BLaER1 (cell line): ENCODE data around the gene SV2B.

ENCODE experiments used
- H3K27ac ChIP-seq: shearing (Covaris generic); formaldehyde crosslinking; 2 replicates; pipeline ENCODE4 v1.8.1; 2022
- H3K27me3 ChIP-seq: shearing (Covaris generic); formaldehyde crosslinking; 2 replicates; pipeline ENCODE4 v1.8.1; 2022
- H3K36me3 ChIP-seq: shearing (Covaris generic); formaldehyde crosslinking; 2 replicates; pipeline ENCODE4 v1.8.1; 2022
- H3K4me1 ChIP-seq: shearing (Covaris generic); formaldehyde crosslinking; 2 replicates; pipeline ENCODE4 v1.8.1; 2022
- H3K4me2 ChIP-seq: shearing (Covaris generic); formaldehyde crosslinking; 2 replicates; pipeline ENCODE4 v1.8.1; 2022
- H3K4me3 ChIP-seq: shearing (Covaris generic); formaldehyde crosslinking; 2 replicates; pipeline ENCODE4 v1.8.1; 2022
- H3K9ac ChIP-seq: shearing (Covaris generic); formaldehyde crosslinking; 2 replicates; pipeline ENCODE4 v1.8.1; 2022
- H3K9me3 ChIP-seq: shearing (Covaris generic); formaldehyde crosslinking; 2 replicates; pipeline ENCODE4 v1.8.1; 2022
- H4K20me1 ChIP-seq: shearing (Covaris generic); formaldehyde crosslinking; 2 replicates; pipeline ENCODE4 v1.8.1; 2022
- Cebpa-rat ChIP-seq: shearing (Covaris generic); IDR thresholded peaks from 2 replicates; pipeline ENCODE4 v1.8.1; 2022

Gene SV2B

DNA sequence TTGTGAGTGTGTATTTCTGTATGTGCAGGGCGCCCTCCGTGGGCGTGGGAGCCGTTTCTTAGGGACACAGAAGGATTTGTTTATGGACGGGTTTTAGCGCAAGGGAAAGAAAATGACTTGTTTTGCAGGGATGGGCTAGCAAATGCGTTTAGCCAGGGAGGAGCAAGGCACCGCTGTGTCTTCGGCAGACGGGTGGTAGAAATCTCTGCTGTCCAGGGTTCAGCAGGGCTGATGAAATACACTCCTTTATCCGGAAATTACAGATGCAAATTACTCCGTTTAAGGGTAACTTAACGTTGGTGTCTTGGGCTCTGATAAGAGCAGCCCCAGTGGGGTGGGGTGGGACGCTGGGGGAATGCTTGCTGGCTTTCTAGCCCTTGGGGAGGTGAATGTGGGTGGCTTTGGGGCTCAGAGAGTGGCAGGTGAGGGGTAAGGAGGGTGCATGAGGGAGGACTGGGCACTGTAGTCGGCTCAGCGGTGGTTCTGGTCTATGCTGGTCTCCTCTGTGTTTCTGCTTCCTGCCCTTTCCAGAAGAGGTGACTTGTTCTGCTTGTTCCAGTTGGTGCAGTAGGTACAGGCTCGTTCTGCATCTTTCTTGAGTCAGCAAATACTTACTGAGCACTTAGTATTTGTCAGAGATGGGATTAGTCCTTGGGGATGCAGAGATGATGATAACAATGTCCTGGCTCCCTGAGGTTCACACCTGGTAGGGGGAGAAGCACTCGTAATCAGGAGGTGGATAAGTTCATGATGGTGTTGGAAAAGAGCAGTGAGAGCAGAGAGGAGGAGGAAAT, 954 bp downstream of the SV2B start:
- no peak for TF ChIP-seq Cebpa-rat
- H3K4me2 ChIP-seq, result peak overlapping the region; percentile 89
- peak overlapping the region; percentile 63 for H3K4me3 ChIP-seq
- H3K9ac ChIP-seq, result no peak overlapping the region
- H4K20me1 ChIP-seq, result peaks cover 16% of the 10 kb centered on the region; the same call in 1 of the 2 replicates
- H3K27me3 ChIP-seq, result peaks cover 56% of the 10 kb centered on the region
- no peak overlapping the region for H3K27ac ChIP-seq
- no peaks in the 10 kb centered on the region for H3K36me3 ChIP-seq
- H3K4me1 ChIP-seq, result peaks cover 17% of the 10 kb centered on the region
- H3K9me3 ChIP-seq, result peaks cover 7% of the 10 kb centered on the region; the same call in 1 of the 2 replicates

DNA sequence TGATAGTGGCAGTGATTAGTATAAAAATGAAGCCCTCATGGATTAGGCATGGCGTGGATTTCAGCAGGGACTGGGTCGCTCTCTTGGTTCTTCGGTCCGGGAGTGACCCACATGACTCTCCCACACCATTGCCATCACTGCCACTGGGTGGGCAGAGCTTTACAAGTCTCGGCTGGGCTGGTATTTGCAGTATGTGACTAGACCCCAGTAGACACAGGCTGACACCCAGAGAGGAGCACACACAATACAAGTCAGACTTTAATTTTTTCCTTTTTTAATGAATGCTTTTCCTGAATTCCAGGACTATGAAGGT, 1.5 kb downstream of the SV2B start:
- Histone ChIP-seq H3K4me3 (no peak overlapping the region), H3K4me1 (peaks cover 17% of the 10 kb centered on the region), H3K27me3 (peaks cover 56% of the 10 kb centered on the region), H3K9me3 (peaks cover 7% of the 10 kb centered on the region; the same call in 1 of the 2 replicates), H3K36me3 (no peaks in the 10 kb centered on the region), H3K4me2 (no peak overlapping the region), H3K27ac (no peak overlapping the region), H3K9ac (no peak overlapping the region), H4K20me1 (peaks cover 16% of the 10 kb centered on the region; the same call in 1 of the 2 replicates)
- TF ChIP-seq Cebpa-rat, result no peak

DNA sequence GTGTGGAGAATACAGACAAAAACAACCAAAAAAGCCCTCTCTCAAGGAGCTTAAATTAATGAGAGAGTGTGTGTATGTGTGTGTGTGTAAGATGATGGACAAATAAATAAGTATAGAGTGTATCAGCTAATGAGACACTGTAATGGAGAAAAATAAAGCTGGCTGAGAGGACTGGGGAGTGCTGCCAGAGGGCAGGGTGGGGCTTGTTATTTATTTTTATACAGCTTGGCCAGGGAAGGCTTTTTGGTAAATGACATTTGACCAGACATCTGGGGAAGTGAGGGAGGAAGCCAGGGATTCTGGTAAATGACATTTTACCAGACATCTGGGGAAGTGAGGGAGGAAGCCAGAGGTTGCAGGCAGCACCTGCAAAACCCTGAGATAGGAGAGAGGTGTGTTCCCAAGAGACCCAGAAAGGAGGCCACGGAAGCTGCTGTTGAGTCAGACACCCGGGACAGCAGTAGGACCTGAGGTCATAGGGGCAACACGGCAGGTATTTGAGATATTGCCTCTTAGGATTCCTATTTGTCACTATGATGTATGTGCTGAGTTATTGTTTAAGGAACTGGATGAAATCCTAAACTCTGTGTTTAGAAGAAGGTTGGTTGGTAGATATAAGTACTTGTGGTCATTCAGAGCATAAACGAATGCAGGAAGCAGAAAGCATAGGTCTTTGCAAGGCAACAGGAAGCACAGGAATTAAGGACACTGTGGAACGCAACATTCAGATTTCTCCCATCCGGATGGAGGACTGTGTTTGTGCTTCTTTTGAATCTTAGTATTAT, 2.7 kb downstream of the SV2B start:
- no peak overlapping the region for H3K9ac ChIP-seq
- peaks cover 7% of the 10 kb centered on the region; the same call in 1 of the 2 replicates for H3K9me3 ChIP-seq
- H3K4me2 ChIP-seq, result no peak overlapping the region
- H3K4me1 ChIP-seq, result peaks cover 17% of the 10 kb centered on the region
- no peak overlapping the region for H3K4me3 ChIP-seq
- H3K36me3 ChIP-seq, result no peaks in the 10 kb centered on the region
- TF ChIP-seq Cebpa-rat, result no peak
- peaks cover 51% of the 10 kb centered on the region for H3K27me3 ChIP-seq
- H4K20me1 ChIP-seq, result peaks cover 16% of the 10 kb centered on the region; the same call in 1 of the 2 replicates
- H3K27ac ChIP-seq, result no peak overlapping the region

DNA sequence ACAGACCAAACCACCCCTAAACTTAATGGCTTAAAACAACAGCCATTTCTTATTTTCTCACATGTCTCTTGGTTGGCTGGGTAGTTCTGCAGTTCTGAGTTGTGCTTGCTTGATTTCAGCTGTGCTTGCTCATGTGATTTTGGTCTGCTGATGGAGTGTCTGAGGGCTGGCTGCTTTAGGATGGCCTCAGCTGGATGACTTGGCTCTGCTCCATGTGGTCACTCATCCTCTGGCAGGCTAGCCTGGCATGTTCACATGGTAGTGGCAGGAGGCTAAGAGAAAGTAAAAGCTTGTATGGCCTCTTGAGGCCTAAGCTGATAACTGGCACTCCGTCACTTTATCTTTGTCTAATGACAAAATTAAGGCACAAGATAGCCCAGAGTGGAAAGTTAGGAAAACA, 4.1 kb downstream of the SV2B start:
- H3K4me1 ChIP-seq, result peaks cover 17% of the 10 kb centered on the region
- H3K9me3 ChIP-seq, result peaks cover 3% of the 10 kb centered on the region; the same call in 1 of the 2 replicates
- H4K20me1 ChIP-seq, result peaks cover 16% of the 10 kb centered on the region; the same call in 1 of the 2 replicates
- no peak for TF ChIP-seq Cebpa-rat
- H3K4me2 ChIP-seq, result no peak overlapping the region
- H3K9ac ChIP-seq, result no peak overlapping the region
- no peak overlapping the region for H3K4me3 ChIP-seq
- no peaks in the 10 kb centered on the region for H3K36me3 ChIP-seq
- no peak overlapping the region for H3K27ac ChIP-seq
- peaks cover 38% of the 10 kb centered on the region for H3K27me3 ChIP-seq

DNA sequence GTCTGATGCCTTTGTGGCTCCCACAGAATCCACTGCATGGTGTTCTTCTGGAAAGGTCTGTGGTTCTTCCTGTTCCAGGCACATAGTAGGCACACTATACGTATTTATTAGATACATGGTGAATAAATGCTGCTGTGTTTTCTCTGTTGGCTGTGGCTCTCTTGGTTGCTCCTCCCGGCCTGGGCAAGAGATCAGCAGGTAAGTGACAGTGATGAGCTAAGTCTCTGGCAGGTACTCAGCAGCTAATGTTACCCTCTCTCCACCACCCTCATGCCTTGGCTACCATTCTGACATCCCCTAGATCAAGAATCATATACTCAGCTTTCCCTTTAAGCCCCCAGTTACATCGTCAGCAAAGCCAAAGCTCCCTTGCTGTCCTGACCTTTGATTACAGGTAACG, 8.4 kb downstream of the SV2B start:
- H3K27ac ChIP-seq, result no peak overlapping the region
- no peaks in the 10 kb centered on the region for H4K20me1 ChIP-seq
- H3K9me3 ChIP-seq, result no peaks in the 10 kb centered on the region
- no peak overlapping the region for H3K4me3 ChIP-seq
- no peak overlapping the region for H3K9ac ChIP-seq
- H3K4me2 ChIP-seq, result no peak overlapping the region
- H3K4me1 ChIP-seq, result no peaks in the 10 kb centered on the region
- H3K36me3 ChIP-seq, result no peaks in the 10 kb centered on the region
- H3K27me3 ChIP-seq, result no peaks in the 10 kb centered on the region
- no peak for TF ChIP-seq Cebpa-rat

DNA sequence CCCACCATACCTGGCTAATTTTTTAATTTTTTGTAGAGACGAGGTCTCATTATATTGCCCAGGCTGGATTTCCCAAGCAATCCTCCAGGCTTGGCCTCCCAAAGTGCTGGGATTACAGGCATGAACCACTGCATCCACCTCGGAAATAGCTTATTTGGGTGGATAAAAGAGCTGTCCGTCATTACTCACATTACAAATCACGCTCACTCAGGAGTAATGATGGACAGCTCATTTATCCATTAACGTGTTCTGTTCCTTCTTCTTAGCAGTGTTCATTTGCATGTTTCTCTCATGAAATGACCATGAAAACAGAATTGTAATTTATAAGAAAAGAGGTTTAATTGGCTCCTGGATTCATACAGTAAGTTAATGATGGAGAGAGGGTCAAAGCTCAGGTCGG, 9.8 kb downstream of the SV2B start:
- H3K27ac ChIP-seq, result no peak overlapping the region
- no peaks in the 10 kb centered on the region for H3K27me3 ChIP-seq
- H3K4me2 ChIP-seq, result no peak overlapping the region
- H3K4me3 ChIP-seq, result no peak overlapping the region
- TF ChIP-seq Cebpa-rat, result no peak
- H3K36me3 ChIP-seq, result no peaks in the 10 kb centered on the region
- no peaks in the 10 kb centered on the region for H3K9me3 ChIP-seq
- H4K20me1 ChIP-seq, result no peaks in the 10 kb centered on the region
- no peak overlapping the region for H3K9ac ChIP-seq
- H3K4me1 ChIP-seq, result no peaks in the 10 kb centered on the region

DNA sequence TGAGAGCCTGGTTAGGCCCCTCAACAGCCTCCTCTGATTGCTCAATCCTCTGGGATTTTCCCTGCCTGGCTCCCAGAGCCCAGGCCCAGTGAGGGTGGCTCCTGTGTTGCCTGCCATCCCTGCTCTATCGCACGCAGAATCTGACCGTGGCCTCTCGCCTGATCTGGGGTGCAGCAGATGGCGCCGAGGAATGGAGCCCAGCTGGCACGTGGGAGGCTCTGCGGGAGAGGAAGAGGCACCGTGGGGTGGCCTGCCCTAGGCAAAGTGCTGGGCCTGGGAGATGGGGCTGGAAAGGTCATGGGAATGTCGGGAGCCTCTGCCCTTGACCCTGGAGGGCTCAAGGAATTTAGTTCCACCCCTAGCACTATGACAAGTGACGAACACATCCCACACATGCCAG, 10.3 kb downstream of the SV2B start:
- Histone ChIP-seq H3K27ac (no peak overlapping the region), H4K20me1 (no peaks in the 10 kb centered on the region), H3K4me3 (no peak overlapping the region), H3K9ac (no peak overlapping the region), H3K27me3 (no peaks in the 10 kb centered on the region), H3K4me1 (no peaks in the 10 kb centered on the region), H3K4me2 (no peak overlapping the region), H3K9me3 (no peaks in the 10 kb centered on the region), H3K36me3 (no peaks in the 10 kb centered on the region)
- TF ChIP-seq Cebpa-rat, result no peak

DNA sequence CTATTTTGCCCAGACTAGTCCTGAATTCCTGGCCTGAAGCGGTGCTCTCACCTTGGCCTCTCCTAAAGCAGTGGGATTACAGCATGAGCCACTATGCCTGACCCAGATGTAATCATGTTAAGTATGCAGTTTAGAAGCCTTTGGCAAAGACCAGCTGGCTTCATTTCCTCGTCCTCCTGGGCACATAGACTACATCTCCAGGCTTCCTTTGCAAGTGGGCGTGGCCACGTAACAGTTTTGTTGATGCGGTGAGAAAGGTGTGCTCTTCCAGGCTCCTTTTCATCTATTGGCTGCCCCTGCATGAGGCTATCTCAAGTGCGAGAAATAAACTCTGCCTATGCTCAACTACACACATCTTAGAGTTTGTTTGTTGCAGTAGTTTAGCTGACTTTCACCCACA, 13.0 kb downstream of the SV2B start:
- no peak overlapping the region for H3K27ac ChIP-seq
- H3K27me3 ChIP-seq, result no peaks in the 10 kb centered on the region
- H3K36me3 ChIP-seq, result no peaks in the 10 kb centered on the region
- no peak overlapping the region for H3K9ac ChIP-seq
- H3K4me2 ChIP-seq, result no peak overlapping the region
- no peaks in the 10 kb centered on the region for H3K9me3 ChIP-seq
- no peak for TF ChIP-seq Cebpa-rat
- no peaks in the 10 kb centered on the region for H4K20me1 ChIP-seq
- H3K4me3 ChIP-seq, result no peak overlapping the region
- H3K4me1 ChIP-seq, result no peaks in the 10 kb centered on the region

DNA sequence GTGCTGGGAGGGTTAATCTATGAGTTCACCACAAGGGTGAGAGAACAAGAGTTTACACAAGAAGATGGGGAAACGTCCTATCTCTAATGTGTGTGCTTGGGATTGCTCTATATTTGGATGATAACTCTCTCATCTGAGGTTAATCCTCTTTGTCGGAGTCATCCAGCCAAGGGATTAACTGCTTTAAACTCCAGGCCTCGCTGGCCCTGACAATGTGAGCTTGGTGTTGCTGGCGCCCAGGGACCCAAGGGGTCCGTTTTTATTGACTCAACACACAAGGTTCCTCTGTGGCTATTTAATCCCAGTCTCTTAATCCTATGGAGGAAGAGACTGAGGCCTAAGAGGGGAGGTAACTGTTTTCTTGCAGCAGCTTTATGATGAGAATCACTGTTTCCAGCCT, 14.2 kb downstream of the SV2B start:
- Histone ChIP-seq H3K4me1 (no peaks in the 10 kb centered on the region), H3K27me3 (no peaks in the 10 kb centered on the region), H3K4me2 (no peak overlapping the region), H3K27ac (no peak overlapping the region), H3K9ac (no peak overlapping the region), H3K36me3 (no peaks in the 10 kb centered on the region), H4K20me1 (no peaks in the 10 kb centered on the region), H3K4me3 (no peak overlapping the region), H3K9me3 (no peaks in the 10 kb centered on the region)
- no peak for TF ChIP-seq Cebpa-rat
